Hepatocyte (in vitro differentiated cells): Measurements from ENCODE around the gene KRTAP10-3.

Experiments used
- EZH2 ChIP-seq: fragments of 200-600 bp; sonication (generic); IDR thresholded peaks from 2 replicates; pipeline ENCODE4 v1.6.1; 2016; ENCODE audit warnings: antibody characterized with exemption, mild to moderate bottlenecking, borderline replicate concordance
- TF ChIP-seq, protein P1 (sequence below): fragments of 200-600 bp; sonication (generic); IDR thresholded peaks from 2 replicates; pipeline ENCODE4 v1.5.1; 2016; ENCODE audit warnings: antibody characterized with exemption, mild to moderate bottlenecking; ENCODE audit not compliant: poor library complexity

DNA sequence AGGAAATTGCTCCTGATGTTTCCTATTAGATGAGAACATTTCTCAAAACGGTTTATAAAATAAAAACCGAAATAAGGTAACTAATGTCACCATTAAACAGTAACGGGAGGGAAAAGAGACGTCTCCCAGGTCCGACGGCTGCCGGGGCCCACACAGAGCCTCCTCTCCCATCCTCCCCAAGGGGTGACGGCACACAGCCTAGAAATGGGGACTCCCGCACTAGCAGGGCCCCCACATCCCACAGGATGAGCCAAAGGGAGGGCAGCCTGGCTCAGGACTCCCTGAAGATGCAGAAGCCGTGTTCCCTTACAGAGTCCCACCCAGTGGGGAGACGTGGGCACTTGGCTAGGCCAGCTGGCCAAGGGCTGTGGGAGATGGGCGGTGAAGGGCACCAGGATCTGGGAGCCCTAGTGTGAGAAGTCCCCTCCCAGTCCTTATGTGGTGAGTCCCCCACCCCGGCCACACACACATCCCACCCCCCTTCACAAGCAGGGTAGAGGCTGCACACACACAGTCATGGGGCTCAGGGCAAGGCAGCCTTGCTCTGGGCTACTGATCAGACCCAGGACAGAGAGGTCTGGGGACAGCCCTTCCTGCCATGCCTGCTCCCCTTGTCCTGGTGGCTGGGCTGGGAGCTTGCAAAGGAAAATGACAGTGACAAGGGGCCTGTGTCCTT, 3.3 kb downstream of the KRTAP10-3 start:
- TF ChIP-seq, protein P1, sequence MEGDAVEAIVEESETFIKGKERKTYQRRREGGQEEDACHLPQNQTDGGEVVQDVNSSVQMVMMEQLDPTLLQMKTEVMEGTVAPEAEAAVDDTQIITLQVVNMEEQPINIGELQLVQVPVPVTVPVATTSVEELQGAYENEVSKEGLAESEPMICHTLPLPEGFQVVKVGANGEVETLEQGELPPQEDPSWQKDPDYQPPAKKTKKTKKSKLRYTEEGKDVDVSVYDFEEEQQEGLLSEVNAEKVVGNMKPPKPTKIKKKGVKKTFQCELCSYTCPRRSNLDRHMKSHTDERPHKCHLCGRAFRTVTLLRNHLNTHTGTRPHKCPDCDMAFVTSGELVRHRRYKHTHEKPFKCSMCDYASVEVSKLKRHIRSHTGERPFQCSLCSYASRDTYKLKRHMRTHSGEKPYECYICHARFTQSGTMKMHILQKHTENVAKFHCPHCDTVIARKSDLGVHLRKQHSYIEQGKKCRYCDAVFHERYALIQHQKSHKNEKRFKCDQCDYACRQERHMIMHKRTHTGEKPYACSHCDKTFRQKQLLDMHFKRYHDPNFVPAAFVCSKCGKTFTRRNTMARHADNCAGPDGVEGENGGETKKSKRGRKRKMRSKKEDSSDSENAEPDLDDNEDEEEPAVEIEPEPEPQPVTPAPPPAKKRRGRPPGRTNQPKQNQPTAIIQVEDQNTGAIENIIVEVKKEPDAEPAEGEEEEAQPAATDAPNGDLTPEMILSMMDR = no peak
- no peak for TF ChIP-seq EZH2
